ENCODE results near the gene ORAI3.

ORAI3 gene

GRCh38 chr16:30986129-30986991, 37.5 kb downstream of the ORAI3 start:
- no peak for FAIRE-seq
- DNase-seq (ENCODE audit: insufficient read length, low spot score), result no peak
- TF ChIP-seq, protein P1, sequence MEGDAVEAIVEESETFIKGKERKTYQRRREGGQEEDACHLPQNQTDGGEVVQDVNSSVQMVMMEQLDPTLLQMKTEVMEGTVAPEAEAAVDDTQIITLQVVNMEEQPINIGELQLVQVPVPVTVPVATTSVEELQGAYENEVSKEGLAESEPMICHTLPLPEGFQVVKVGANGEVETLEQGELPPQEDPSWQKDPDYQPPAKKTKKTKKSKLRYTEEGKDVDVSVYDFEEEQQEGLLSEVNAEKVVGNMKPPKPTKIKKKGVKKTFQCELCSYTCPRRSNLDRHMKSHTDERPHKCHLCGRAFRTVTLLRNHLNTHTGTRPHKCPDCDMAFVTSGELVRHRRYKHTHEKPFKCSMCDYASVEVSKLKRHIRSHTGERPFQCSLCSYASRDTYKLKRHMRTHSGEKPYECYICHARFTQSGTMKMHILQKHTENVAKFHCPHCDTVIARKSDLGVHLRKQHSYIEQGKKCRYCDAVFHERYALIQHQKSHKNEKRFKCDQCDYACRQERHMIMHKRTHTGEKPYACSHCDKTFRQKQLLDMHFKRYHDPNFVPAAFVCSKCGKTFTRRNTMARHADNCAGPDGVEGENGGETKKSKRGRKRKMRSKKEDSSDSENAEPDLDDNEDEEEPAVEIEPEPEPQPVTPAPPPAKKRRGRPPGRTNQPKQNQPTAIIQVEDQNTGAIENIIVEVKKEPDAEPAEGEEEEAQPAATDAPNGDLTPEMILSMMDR (IDR thresholded peaks at IDR 0.05; ENCODE audit: insufficient read depth, missing control alignments), result no peak

GRCh38 chr16:30987581-30988190, 38.8 kb downstream of the ORAI3 start:
- DNase-seq (ENCODE audit: insufficient read length, low spot score) (no peak), FAIRE-seq (no peak)
- TF ChIP-seq, protein P1 (IDR thresholded peaks at IDR 0.05; ENCODE audit: insufficient read depth, missing control alignments), result no peak

- TF ChIP-seq, protein P1 (IDR thresholded peaks at IDR 0.05; ENCODE audit: insufficient read depth, missing control alignments), result no peak
- no peak for FAIRE-seq
- no peak for DNase-seq (ENCODE audit: insufficient read length, low spot score)
Observed at GRCh38 chr16:30989469-30990047, 40.7 kb downstream of the ORAI3 start.

- DNase-seq (ENCODE audit: insufficient read length, low spot score), result no peak
- TF ChIP-seq, protein P1 (IDR thresholded peaks at IDR 0.05; ENCODE audit: insufficient read depth, missing control alignments), result no peak
Observed at GRCh38 chr16:30990105-30990504, 41.2 kb downstream of the ORAI3 start.

GRCh38 chr16:30991052-30991451, 42.2 kb downstream of the ORAI3 start:
- DNase-seq (ENCODE audit: insufficient read length, low spot score) (no peak), FAIRE-seq (no peak)
- TF ChIP-seq, protein P1 (IDR thresholded peaks at IDR 0.05; ENCODE audit: insufficient read depth, missing control alignments), result no peak

More at GRCh38 chr16:30990105-30990504, 41.2 kb downstream of the ORAI3 start:
- no peak for FAIRE-seq

GRCh38 chr16:30992276-30992780, 43.5 kb downstream of the ORAI3 start:
- DNase-seq (ENCODE audit: insufficient read length, low spot score), result no peak
- TF ChIP-seq, protein P1 (IDR thresholded peaks at IDR 0.05; ENCODE audit: insufficient read depth, missing control alignments), result no peak
- no peak for FAIRE-seq

Measured in D721Med (cell line).